ENCODE results near the gene IGF1. TPM values are rescaled to one million over a fixed set of nuclear protein-coding genes. Genes with fewer than 3 reads are reported as not detected.

Gene IGF1
- total RNA-seq, 1 experiment from 2014 or later = not detected

- TF ChIP-seq MLX (CRISPR knock-in tag; IDR thresholded peaks at IDR 0.05) (no peak), ZNF138 (CRISPR knock-in tag; conservative IDR thresholded peaks at IDR 0.05) (no peak), ELF4 (CRISPR knock-in tag; IDR thresholded peaks at IDR 0.05; ENCODE audit: low read depth) (no peak), RORB (CRISPR knock-in tag; IDR thresholded peaks at IDR 0.05) (no peak), ZNF317 (CRISPR knock-in tag; IDR thresholded peaks at IDR 0.05; ENCODE audit: borderline replicate concordance, low read depth) (no peak), ESRRA (CRISPR knock-in tag; IDR thresholded peaks at IDR 0.05; ENCODE audit: borderline replicate concordance) (no peak), USF1 (CRISPR knock-in tag; IDR thresholded peaks at IDR 0.05) (no peak), PRRX2 (CRISPR knock-in tag; IDR thresholded peaks at IDR 0.05) (no peak), ZNF232 (CRISPR knock-in tag; IDR thresholded peaks at IDR 0.05) (no peak), AFF4 (CRISPR knock-in tag; IDR thresholded peaks at IDR 0.05; ENCODE audit: borderline replicate concordance) (no peak), ATF3 (CRISPR knock-in tag; conservative IDR thresholded peaks at IDR 0.05) (no peak)
Observed at GRCh38 chr12:102468261-102468915, 12.0 kb downstream of the IGF1 start (continued).

GRCh38 chr12:102465762-102466560 lies 14.4 kb downstream of the IGF1 start:
- ATAC-seq = no peak
- CTCF ChIA-PET = interaction anchor here (0.6 kb wide), 1 partner anchor 11 kb away, joined by 4 read pairs; no protein-coding TSS in a partner anchor
- POLR2A ChIA-PET = no interaction called here

More at GRCh38 chr12:102465762-102466560, 14.4 kb downstream of the IGF1 start:
- Mint-ChIP-seq H3K4me1 (peaks cover 13% of the 10 kb centered on the region), H3K27me3 (ENCODE audit: low read depth) (no peaks in the 10 kb centered on the region), H3K9me3 (no peaks in the 10 kb centered on the region), H3K4me3 (no peak overlapping the region), H3K36me3 (no peaks in the 10 kb centered on the region), H3K27ac (no peak overlapping the region)
- DNase-seq (ENCODE audit: low spot score) = no peak
- TF ChIP-seq AFF4 (CRISPR knock-in tag; IDR thresholded peaks at IDR 0.05; ENCODE audit: borderline replicate concordance) (no peak), EMX1 (CRISPR knock-in tag; IDR thresholded peaks at IDR 0.05) (no peak)

Data from WTC11 (cell line).